ENCODE results near the gene TCF7L2.

The TCF7L2 gene

GRCh38 chr10:112938808-112939482 is 11.1 kb upstream of the TCF7L2 start:
- H3F3A ChIP-seq (ENCODE audit: control insufficient read depth, insufficient read depth) = no peaks in the 10 kb centered on the region
- no peaks in the 10 kb centered on the region for H3K9me3 ChIP-seq (ENCODE audit: control insufficient read depth, insufficient read depth, low read length)
- no peaks in the 10 kb centered on the region for H3K4me1 ChIP-seq (ENCODE audit: control insufficient read depth, low read length)
- H4K20me1 ChIP-seq (ENCODE audit: control insufficient read depth, insufficient read depth, low read depth, low read length) = no peaks in the 10 kb centered on the region
- H3K36me3 ChIP-seq (ENCODE audit: control insufficient read depth, low read length) = no peaks in the 10 kb centered on the region
- H3K27ac ChIP-seq (ENCODE audit: low read depth, low read length) = no peak overlapping the region
- no peaks in the 10 kb centered on the region for H3K9me2 ChIP-seq (replicated peaks; ENCODE audit: control insufficient read depth, low read length)
- TF ChIP-seq EZH2phosphoT487 (IDR thresholded peaks at IDR 0.05; ENCODE audit: borderline replicate concordance, low read length) (no peak), CTCF (IDR thresholded peaks at IDR 0.05; ENCODE audit: low read depth, low read length, poor library complexity, severe bottlenecking) (no peak)
- no peaks in the 10 kb centered on the region for H3K27me3 ChIP-seq (ENCODE audit: control insufficient read depth, low read length)
- H3K79me2 ChIP-seq (ENCODE audit: control insufficient read depth, low read length) = no peaks in the 10 kb centered on the region
- no peak overlapping the region for H3K4me2 ChIP-seq (ENCODE audit: low read length)
- no peak overlapping the region for H3K4me3 ChIP-seq (ENCODE audit: low read length)

DNA sequence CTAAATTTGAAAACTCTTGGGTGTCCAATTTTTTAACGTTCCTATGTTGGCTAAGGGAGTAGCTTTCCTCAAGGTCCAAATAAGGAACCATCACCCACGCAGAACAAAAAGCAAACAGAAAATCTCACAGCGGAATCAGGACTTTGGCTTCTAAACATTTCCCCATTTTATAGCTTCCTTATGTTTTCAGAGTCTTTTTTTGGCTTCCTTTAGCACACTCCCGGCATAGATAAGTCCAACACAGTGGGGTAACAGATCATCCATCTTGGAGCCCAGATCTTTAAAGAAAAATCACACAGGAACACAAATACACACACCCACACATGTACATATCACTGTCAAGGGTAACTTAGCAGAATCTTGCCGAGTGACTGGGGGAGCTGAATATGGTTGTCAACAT is 4.2 kb upstream of the TCF7L2 start:
- no peaks in the 10 kb centered on the region for H3K36me3 ChIP-seq (ENCODE audit: control insufficient read depth, low read length)
- no peaks in the 10 kb centered on the region for H4K20me1 ChIP-seq (ENCODE audit: control insufficient read depth, insufficient read depth, low read depth, low read length)
- no peak overlapping the region for H3K4me3 ChIP-seq (ENCODE audit: low read length)
- peaks cover 20% of the 10 kb centered on the region for H3K27me3 ChIP-seq (ENCODE audit: control insufficient read depth, low read length)
- H3K4me2 ChIP-seq (ENCODE audit: low read length) = no peak overlapping the region
- H3K79me2 ChIP-seq (ENCODE audit: control insufficient read depth, low read length) = peaks cover 3% of the 10 kb centered on the region
- peaks cover 9% of the 10 kb centered on the region for H3K4me1 ChIP-seq (ENCODE audit: control insufficient read depth, low read length)
- no peaks in the 10 kb centered on the region for H3K9me3 ChIP-seq (ENCODE audit: control insufficient read depth, insufficient read depth, low read length)
- H3F3A ChIP-seq (ENCODE audit: control insufficient read depth, insufficient read depth) = peaks cover 12% of the 10 kb centered on the region; the same call in 1 of the 2 replicates
- H3K9me2 ChIP-seq (replicated peaks; ENCODE audit: control insufficient read depth, low read length) = no peaks in the 10 kb centered on the region
- TF ChIP-seq EZH2phosphoT487 (IDR thresholded peaks at IDR 0.05; ENCODE audit: borderline replicate concordance, low read length) (no peak), CTCF (IDR thresholded peaks at IDR 0.05; ENCODE audit: low read depth, low read length, poor library complexity, severe bottlenecking) (no peak)
- H3K27ac ChIP-seq (ENCODE audit: low read depth, low read length) = no peak overlapping the region

DNA sequence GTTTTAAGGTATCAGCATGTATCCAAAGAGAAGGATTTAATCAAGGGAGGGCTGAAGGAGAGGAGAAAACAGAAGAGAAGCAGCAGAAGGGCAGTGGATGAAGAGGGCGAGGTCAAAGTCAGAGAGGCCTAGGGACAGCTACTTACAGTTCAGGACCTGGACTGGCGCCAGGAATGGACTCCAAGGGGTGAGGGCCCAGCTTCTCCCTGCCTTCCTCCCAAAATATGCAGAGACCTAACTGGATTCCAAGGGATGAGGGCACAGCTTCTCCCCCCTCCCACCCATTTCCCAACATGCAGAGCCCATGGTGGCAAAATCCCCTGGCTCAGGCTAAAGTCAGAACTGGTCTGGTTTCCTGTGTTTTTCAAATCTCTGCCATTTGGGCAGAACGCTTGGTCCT is 3.4 kb upstream of the TCF7L2 start:
- Histone ChIP-seq H3F3A (ENCODE audit: control insufficient read depth, insufficient read depth) (peaks cover 12% of the 10 kb centered on the region; the same call in 1 of the 2 replicates), H3K4me1 (ENCODE audit: control insufficient read depth, low read length) (peaks cover 9% of the 10 kb centered on the region), H3K27ac (ENCODE audit: low read depth, low read length) (no peak overlapping the region), H4K20me1 (ENCODE audit: control insufficient read depth, insufficient read depth, low read depth, low read length) (no peaks in the 10 kb centered on the region), H3K79me2 (ENCODE audit: control insufficient read depth, low read length) (peaks cover 4% of the 10 kb centered on the region), H3K9me3 (ENCODE audit: control insufficient read depth, insufficient read depth, low read length) (no peaks in the 10 kb centered on the region), H3K4me3 (ENCODE audit: low read length) (no peak overlapping the region), H3K9me2 (replicated peaks; ENCODE audit: control insufficient read depth, low read length) (no peaks in the 10 kb centered on the region), H3K27me3 (ENCODE audit: control insufficient read depth, low read length) (peaks cover 20% of the 10 kb centered on the region), H3K4me2 (ENCODE audit: low read length) (no peak overlapping the region), H3K36me3 (ENCODE audit: control insufficient read depth, low read length) (no peaks in the 10 kb centered on the region)
- TF ChIP-seq CTCF (IDR thresholded peaks at IDR 0.05; ENCODE audit: low read depth, low read length, poor library complexity, severe bottlenecking) = no peak
- no peak for TF ChIP-seq EZH2phosphoT487 (IDR thresholded peaks at IDR 0.05; ENCODE audit: borderline replicate concordance, low read length)

Measured in DOHH2 (cell line).